Liver (tissue), 3 donors: ENCODE results near the gene ITLN2.

Source experiments
- ATF3 ChIP-seq: IDR thresholded peaks from 2 replicates; pipeline ENCODE4 v1.6.1; 2016; ENCODE audit warnings: antibody characterized with exemption
- CTCF ChIP-seq: fragments of 150-350 bp; IDR thresholded peaks from 2 replicates; pipeline ENCODE4 v1.5.1; 2017; ENCODE audit warnings: improper control_type of control experiment, low read depth, low read length; ENCODE audit not compliant: missing input control
- donor health status: healthy.
- donor health status: healthy.

GRCh38 chr1:160961419-160961818 lies 6.8 kb upstream of the ITLN2 start:
- TF ChIP-seq ATF3 = no peak
- no peak for TF ChIP-seq CTCF
